Coronary artery (tissue), 2 donors: ENCODE data around the gene CREBBP.

Source experiments
- DNase-seq: peaks from one replicate; pipeline ENCODE4 v3.0.0-alpha.2; 2017; ENCODE audit warnings: low spot score
- H3K27ac ChIP-seq, 2 donors: fragments of 200-600 bp; sonication (generic); one replicate each; pipeline ENCODE4 v1.5.1; 2016 to 2019
- H3K4me3 ChIP-seq: fragments of 200-600 bp; sonication (generic); 2 replicates; pipeline ENCODE4 v1.5.1; 2016; ENCODE audit warnings: mild to moderate bottlenecking, moderate library complexity
- CTCF ChIP-seq: fragments of 200-600 bp; sonication (generic); IDR thresholded peaks from one replicate; pipeline ENCODE4 v1.5.1; 2019; ENCODE audit warnings: antibody characterized with exemption

CREBBP gene

GRCh38 chr16:3691761-3692160 is 188.8 kb downstream of the CREBBP start:
- DNase-seq: no peak
- no peak overlapping the region for H3K27ac ChIP-seq
- no peak for TF ChIP-seq CTCF
- no peak overlapping the region for H3K4me3 ChIP-seq

- no peak for TF ChIP-seq CTCF
- H3K27ac ChIP-seq: peak overlapping the region; percentile 37 to 83
- DNase-seq: no peak
- H3K4me3 ChIP-seq: peak overlapping the region; percentile 74
Measured at GRCh38 chr16:3690980-3691720, 189.4 kb downstream of the CREBBP start.

- peak overlapping the region; percentile 74 for H3K4me3 ChIP-seq
- DNase-seq: peak; percentile 95
- peak overlapping the region; percentile 37 to 83 for H3K27ac ChIP-seq
- TF ChIP-seq CTCF: peak; percentile 89
Measured at GRCh38 chr16:3690470-3690928, 190.0 kb downstream of the CREBBP start.

- DNase-seq: no peak
- Histone ChIP-seq H3K4me3 (no peak overlapping the region), H3K27ac (no peak overlapping the region)
- TF ChIP-seq CTCF: no peak
Measured at GRCh38 chr16:3689731-3690130, 190.8 kb downstream of the CREBBP start.

- no peak overlapping the region for H3K4me3 ChIP-seq
- no peak overlapping the region for H3K27ac ChIP-seq
- no peak for DNase-seq
- TF ChIP-seq CTCF: no peak
Measured at GRCh38 chr16:3687792-3688191, 192.7 kb downstream of the CREBBP start.

- TF ChIP-seq CTCF: no peak
- Histone ChIP-seq H3K27ac (no peak overlapping the region), H3K4me3 (no peak overlapping the region)
- DNase-seq: no peak
Measured at GRCh38 chr16:3687021-3687420, 193.5 kb downstream of the CREBBP start.

- Histone ChIP-seq H3K27ac (no peak overlapping the region), H3K4me3 (no peak overlapping the region)
- TF ChIP-seq CTCF: no peak
- no peak for DNase-seq
Measured at GRCh38 chr16:3681206-3681605, 199.3 kb downstream of the CREBBP start.
